HepG2 (cell line): Measurements from ENCODE around the gene NUP214.

Source experiments
- HNRNPK ChIP-seq: fragments of 200-400 bp; formaldehyde crosslinking; IDR thresholded peaks from 2 replicates; pipeline ENCODE4 v1.6.1; 2018; ENCODE audit warnings: low read length, low read depth, moderate library complexity, mild to moderate bottlenecking; ENCODE audit not compliant: poor library complexity, severe bottlenecking
- POLR2A ChIP-seq, 2 experiments: IDR thresholded peaks; 2 replicates each; pipeline ENCODE4 v1.6.1; 2011; ENCODE audit warnings: low read depth in 2 of 2, low read length in 2 of 2, mild to moderate bottlenecking in 1 of 2, moderate library complexity in 1 of 2; ENCODE audit not compliant: insufficient read depth in 1 of 2
- ZBTB33 ChIP-seq: sonication (generic); formaldehyde crosslinking; IDR thresholded peaks from 2 replicates; pipeline ENCODE4 v1.4.0; 2020; ENCODE audit warnings: missing genetic modification reagents
- ZNF432 ChIP-seq: sonication (generic); formaldehyde crosslinking; IDR thresholded peaks from 2 replicates; pipeline ENCODE4 v1.5.0; 2020; ENCODE audit warnings: missing genetic modification reagents, mild to moderate bottlenecking, borderline replicate concordance
- ZNF687 ChIP-seq: sonication (generic); formaldehyde crosslinking; IDR thresholded peaks from 2 replicates; pipeline ENCODE4 v1.5.1; 2020; ENCODE audit warnings: mild to moderate bottlenecking, missing genetic modification reagents, moderate library complexity
- TF ChIP-seq, protein P1 (sequence below): sonication (generic); formaldehyde crosslinking; IDR thresholded peaks from 2 replicates; pipeline ENCODE4 v1.5.0; 2020; ENCODE audit warnings: mild to moderate bottlenecking, missing genetic modification reagents, moderate library complexity
- TF ChIP-seq, protein P2 (sequence below): sonication (generic); formaldehyde crosslinking; IDR thresholded peaks from 2 replicates; pipeline ENCODE4 v1.4.0; 2020; ENCODE audit warnings: missing genetic modification reagents
- TF ChIP-seq, protein P3 (sequence below): IDR thresholded peaks from 2 replicates; pipeline ENCODE4 v1.6.1; 2012; ENCODE audit warnings: inconsistent platforms
- TF ChIP-seq, protein P4 (sequence below): sonication (generic); formaldehyde crosslinking; IDR thresholded peaks from 2 replicates; pipeline ENCODE4 v1.8.0; 2022; ENCODE audit warnings: mild to moderate bottlenecking, missing genetic modification reagents, moderate library complexity

DNA sequence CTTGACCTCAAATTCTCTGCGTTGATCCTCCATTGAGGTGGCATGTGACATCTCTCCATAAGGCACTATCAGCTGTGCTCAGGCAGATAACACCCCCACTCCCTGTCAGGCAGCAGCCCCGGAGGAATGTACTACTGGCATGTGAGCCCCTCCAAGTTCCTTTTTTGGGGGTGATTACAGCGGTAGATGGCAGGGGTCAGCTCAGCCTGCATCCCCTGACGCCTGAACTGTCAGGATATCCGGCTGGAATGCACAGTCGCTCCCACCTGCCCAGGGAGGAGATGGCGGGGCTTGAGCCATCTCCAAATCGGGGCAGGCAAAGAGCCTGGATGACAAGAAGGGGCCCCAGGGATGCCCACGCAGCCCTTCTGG lies 110.1 kb downstream of the NUP214 start:
- TF ChIP-seq, protein P1, sequence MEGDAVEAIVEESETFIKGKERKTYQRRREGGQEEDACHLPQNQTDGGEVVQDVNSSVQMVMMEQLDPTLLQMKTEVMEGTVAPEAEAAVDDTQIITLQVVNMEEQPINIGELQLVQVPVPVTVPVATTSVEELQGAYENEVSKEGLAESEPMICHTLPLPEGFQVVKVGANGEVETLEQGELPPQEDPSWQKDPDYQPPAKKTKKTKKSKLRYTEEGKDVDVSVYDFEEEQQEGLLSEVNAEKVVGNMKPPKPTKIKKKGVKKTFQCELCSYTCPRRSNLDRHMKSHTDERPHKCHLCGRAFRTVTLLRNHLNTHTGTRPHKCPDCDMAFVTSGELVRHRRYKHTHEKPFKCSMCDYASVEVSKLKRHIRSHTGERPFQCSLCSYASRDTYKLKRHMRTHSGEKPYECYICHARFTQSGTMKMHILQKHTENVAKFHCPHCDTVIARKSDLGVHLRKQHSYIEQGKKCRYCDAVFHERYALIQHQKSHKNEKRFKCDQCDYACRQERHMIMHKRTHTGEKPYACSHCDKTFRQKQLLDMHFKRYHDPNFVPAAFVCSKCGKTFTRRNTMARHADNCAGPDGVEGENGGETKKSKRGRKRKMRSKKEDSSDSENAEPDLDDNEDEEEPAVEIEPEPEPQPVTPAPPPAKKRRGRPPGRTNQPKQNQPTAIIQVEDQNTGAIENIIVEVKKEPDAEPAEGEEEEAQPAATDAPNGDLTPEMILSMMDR: no peak
- TF ChIP-seq, protein P2, sequence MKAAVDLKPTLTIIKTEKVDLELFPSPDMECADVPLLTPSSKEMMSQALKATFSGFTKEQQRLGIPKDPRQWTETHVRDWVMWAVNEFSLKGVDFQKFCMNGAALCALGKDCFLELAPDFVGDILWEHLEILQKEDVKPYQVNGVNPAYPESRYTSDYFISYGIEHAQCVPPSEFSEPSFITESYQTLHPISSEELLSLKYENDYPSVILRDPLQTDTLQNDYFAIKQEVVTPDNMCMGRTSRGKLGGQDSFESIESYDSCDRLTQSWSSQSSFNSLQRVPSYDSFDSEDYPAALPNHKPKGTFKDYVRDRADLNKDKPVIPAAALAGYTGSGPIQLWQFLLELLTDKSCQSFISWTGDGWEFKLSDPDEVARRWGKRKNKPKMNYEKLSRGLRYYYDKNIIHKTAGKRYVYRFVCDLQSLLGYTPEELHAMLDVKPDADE (CRISPR knock-in tag): no peak
- TF ChIP-seq, protein P3, sequence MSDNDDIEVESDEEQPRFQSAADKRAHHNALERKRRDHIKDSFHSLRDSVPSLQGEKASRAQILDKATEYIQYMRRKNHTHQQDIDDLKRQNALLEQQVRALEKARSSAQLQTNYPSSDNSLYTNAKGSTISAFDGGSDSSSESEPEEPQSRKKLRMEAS: no peak
- TF ChIP-seq ZNF432 (CRISPR knock-in tag) (no peak), POLR2A (IDR thresholded peaks at IDR 0.05; ENCODE audit: insufficient read depth in 1 of 2, low read depth in 2 of 2, low read length in 2 of 2) (no peak), HNRNPK (no peak), ZNF687 (CRISPR knock-in tag) (no peak), ZBTB33 (CRISPR knock-in tag) (no peak)
- TF ChIP-seq, protein P4, sequence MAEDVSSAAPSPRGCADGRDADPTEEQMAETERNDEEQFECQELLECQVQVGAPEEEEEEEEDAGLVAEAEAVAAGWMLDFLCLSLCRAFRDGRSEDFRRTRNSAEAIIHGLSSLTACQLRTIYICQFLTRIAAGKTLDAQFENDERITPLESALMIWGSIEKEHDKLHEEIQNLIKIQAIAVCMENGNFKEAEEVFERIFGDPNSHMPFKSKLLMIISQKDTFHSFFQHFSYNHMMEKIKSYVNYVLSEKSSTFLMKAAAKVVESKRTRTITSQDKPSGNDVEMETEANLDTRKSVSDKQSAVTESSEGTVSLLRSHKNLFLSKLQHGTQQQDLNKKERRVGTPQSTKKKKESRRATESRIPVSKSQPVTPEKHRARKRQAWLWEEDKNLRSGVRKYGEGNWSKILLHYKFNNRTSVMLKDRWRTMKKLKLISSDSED (CRISPR knock-in tag): no peak
